Measurements from ENCODE around the gene P4HB. TPM values are rescaled to one million over a fixed set of nuclear protein-coding genes. Genes with fewer than 3 reads are reported as not detected.

Gene P4HB
- 3,334 and 3,459 TPM in 2 replicates for total RNA-seq

GRCh38 chr17:81859906-81860755, at the start of gene P4HB:
P4HB (minus strand) TSS chr17:81860535; CDS start chr17:81860471, 64 bp downstream.

GRCh38 chr17:81902023-81902652, 41.8 kb upstream of the P4HB start, which contains the start of gene NPB:
NPB (plus strand) TSS chr17:81902238; CDS start chr17:81902278, 40 bp downstream.

GRCh38 chr17:81870981-81871386, 10.6 kb upstream of the P4HB start, which contains the start of gene ARHGDIA:
ARHGDIA (minus strand) TSS chr17:81871337; CDS start chr17:81869930, 1,407 bp downstream.

GRCh38 chr17:81834831-81835267, 25.5 kb downstream of the P4HB start, which contains the start of gene PPP1R27:
PPP1R27 (minus strand) TSS chr17:81835050; CDS start chr17:81834953, 97 bp downstream.

GRCh38 chr17:81833160-81833920, 27.0 kb downstream of the P4HB start, which contains the start of gene MCRIP1:
MCRIP1 (minus strand) TSS chr17:81833291; CDS start chr17:81824506, 8,785 bp downstream.

GRCh38 chr17:81803728-81804558, 56.4 kb downstream of the P4HB start, which contains the start of gene GCGR:
GCGR (plus strand) TSS chr17:81804150; CDS start chr17:81809019, 4,869 bp downstream.

Other genes with a start within 250 kb of the P4HB start
- 47.5 and 50.4 TPM in 2 replicates for gene NPLOC4, start 223.4 kb downstream of the P4HB start, total RNA-seq
- 0.49 and 0.72 TPM in 2 replicates for gene TSPAN10, start 223.3 kb downstream of the P4HB start, total RNA-seq
- not detected in 2 replicates for gene PDE6G, start 204.0 kb downstream of the P4HB start, total RNA-seq
- 52.0 and 55.6 TPM in 2 replicates for gene OXLD1, start 193.9 kb downstream of the P4HB start, total RNA-seq
- 10.9 and 30.5 TPM in 2 replicates for gene CCDC137, start 193.8 kb downstream of the P4HB start, total RNA-seq
- gene ARL16, start 176.7 kb downstream of the P4HB start, total RNA-seq = 41.5 and 45.0 TPM in 2 replicates
- 74.9 and 84.9 TPM in 2 replicates for gene HGS, start 176.5 kb downstream of the P4HB start, total RNA-seq
- gene MRPL12, start 157.2 kb downstream of the P4HB start, total RNA-seq = 45.7 and 65.5 TPM in 2 replicates
- gene SLC25A10, start 148.3 kb downstream of the P4HB start, total RNA-seq = 11.8 and 12.3 TPM in 2 replicates
- not detected in 2 replicates for gene GCGR, start 56.4 kb downstream of the P4HB start, total RNA-seq
- 79.1 and 107 TPM in 2 replicates for gene MCRIP1, start 27.2 kb downstream of the P4HB start, total RNA-seq
- gene PPP1R27, start 25.5 kb downstream of the P4HB start, total RNA-seq = not detected in 2 replicates
- 303 and 339 TPM in 2 replicates for gene ARHGDIA, start 10.8 kb upstream of the P4HB start, total RNA-seq
- 55.6 and 108 TPM in 2 replicates for gene ALYREF, start 31.1 kb upstream of the P4HB start, total RNA-seq
- gene ANAPC11, start 31.2 kb upstream of the P4HB start, total RNA-seq = 195 and 225 TPM in 2 replicates
- 6.6 TPM in 1 of 2 replicates, not detected in the other for gene NPB, start 41.7 kb upstream of the P4HB start, total RNA-seq
- 28.3 and 50.5 TPM in 2 replicates for gene PCYT2, start 50.9 kb upstream of the P4HB start, total RNA-seq
- 13.1 and 14.3 TPM in 2 replicates for gene SIRT7, start 57.6 kb upstream of the P4HB start, total RNA-seq
- 12.8 and 18.1 TPM in 2 replicates for gene MAFG, start 67.2 kb upstream of the P4HB start, total RNA-seq
- gene PYCR1, start 76.8 kb upstream of the P4HB start, total RNA-seq = 155 and 219 TPM in 2 replicates
- not detected in 2 replicates for gene MYADML2, start 86.7 kb upstream of the P4HB start, total RNA-seq
- gene NOTUM, start 100.7 kb upstream of the P4HB start, total RNA-seq = not detected in 2 replicates
- 14.3 and 17.8 TPM in 2 replicates for gene ASPSCR1, start 117.1 kb upstream of the P4HB start, total RNA-seq
- gene CENPX, start 162.3 kb upstream of the P4HB start, total RNA-seq = 69.9 and 77.9 TPM in 2 replicates
- gene LRRC45, start 162.8 kb upstream of the P4HB start, total RNA-seq = 7.9 and 8.8 TPM in 2 replicates
- 32.6 and 38.8 TPM in 2 replicates for gene RAC3, start 171.1 kb upstream of the P4HB start, total RNA-seq
- gene DCXR, start 177.2 kb upstream of the P4HB start, total RNA-seq = 83.4 and 156 TPM in 2 replicates
- 34.7 and 43.7 TPM in 2 replicates for gene RFNG, start 191.3 kb upstream of the P4HB start, total RNA-seq
- 91.0 and 91.7 TPM in 2 replicates for gene GPS1, start 191.4 kb upstream of the P4HB start, total RNA-seq
- gene DUS1L, start 205.3 kb upstream of the P4HB start, total RNA-seq = 33.0 and 34.7 TPM in 2 replicates
- 80.9 and 170 TPM in 2 replicates for gene FASN, start 237.7 kb upstream of the P4HB start, total RNA-seq